IPS DF 6.9 (cell line): ENCODE results near the gene NKX2-4.
"Not testable (repeated sequence)": the region's sequence is repeated elsewhere in the genome, so short reads cannot be mapped to it uniquely, and the experiment has no call there.

Source experiments
- DNase-seq: peaks from one replicate; pipeline ENCODE4 v3.0.0-alpha.2; 2013; ENCODE audit warnings: low read depth, low spot score
- H3K27ac ChIP-seq: one replicate; pipeline ENCODE4 v1.5.1; 2013; ENCODE audit warnings: low read length, control low read depth
- H3K27me3 ChIP-seq: 2 replicates; pipeline ENCODE4 v1.6.1; 2013; ENCODE audit warnings: mild to moderate bottlenecking, low read length; ENCODE audit not compliant: control insufficient read depth, insufficient read depth
- H3K36me3 ChIP-seq: 2 replicates; pipeline ENCODE4 v1.6.1; 2013; ENCODE audit warnings: low read length; ENCODE audit not compliant: control insufficient read depth, insufficient read depth
- H3K4me1 ChIP-seq: 2 replicates; pipeline ENCODE4 v1.6.1; 2013; ENCODE audit warnings: low read length; ENCODE audit not compliant: control insufficient read depth, insufficient read depth
- H3K4me3 ChIP-seq: 2 replicates; pipeline ENCODE4 v1.5.1; 2013; ENCODE audit warnings: mild to moderate bottlenecking, low read length
- H3K9me3 ChIP-seq: 2 replicates; pipeline ENCODE4 v1.6.1; 2013; ENCODE audit warnings: low read length, inconsistent platforms; ENCODE audit not compliant: control insufficient read depth, insufficient read depth
- WGBS: extraction: QIAGEN DNeasy Blood & Tissue Kit; methylation state at CpG from one replicate; pipeline ENCODE4 v1.1.7; 2013; ENCODE audit warnings: mixed read lengths, missing lambda C conversion rate; ENCODE audit not compliant: insufficient read length, insufficient coverage; 5-methylcytosine and 5-hydroxymethylcytosine counted together

Gene NKX2-4

GRCh38 chr20:21384308-21384892 lies 12.9 kb downstream of the NKX2-4 start:
- no peak for DNase-seq
- Histone ChIP-seq H3K27ac (no peak overlapping the region), H3K27me3 (no peaks in the 10 kb centered on the region), H3K4me3 (no peak overlapping the region), H3K9me3 (no peaks in the 10 kb centered on the region), H3K4me1 (no peaks in the 10 kb centered on the region), H3K36me3 (peaks cover 6% of the 10 kb centered on the region; the same call in 1 of the 2 replicates)
- WGBS: no CpG with 5 or more reads among the region's 5 CpGs

- Histone ChIP-seq H3K9me3 (no peaks in the 10 kb centered on the region), H3K27me3 (no peaks in the 10 kb centered on the region), H3K27ac (no peak overlapping the region), H3K4me3 (no peak overlapping the region), H3K4me1 (no peaks in the 10 kb centered on the region), H3K36me3 (peaks cover 3% of the 10 kb centered on the region; the same call in 1 of the 2 replicates)
- WGBS: no CpG with 5 or more reads among the region's 1 CpG
- no peak for DNase-seq
These were observed 15.7 kb downstream of the NKX2-4 start for GRCh38 chr20:21381619-21382018.

GRCh38 chr20:21380711-21381110 lies 16.6 kb downstream of the NKX2-4 start:
- H3K36me3 ChIP-seq: peaks cover 3% of the 10 kb centered on the region; the same call in 1 of the 2 replicates
- no peak overlapping the region for H3K27ac ChIP-seq
- no peak overlapping the region for H3K4me3 ChIP-seq
- H3K4me1 ChIP-seq: no peaks in the 10 kb centered on the region
- H3K9me3 ChIP-seq: no peaks in the 10 kb centered on the region
- H3K27me3 ChIP-seq: no peaks in the 10 kb centered on the region
- WGBS: no CpG with 5 or more reads among the region's 2 CpGs
- no peak for DNase-seq

GRCh38 chr20:21378259-21378658 lies 19.1 kb downstream of the NKX2-4 start:
- H3K36me3 ChIP-seq: no peaks in the 10 kb centered on the region; the same call in 1 of the 2 replicates
- no peaks in the 10 kb centered on the region for H3K27me3 ChIP-seq
- H3K9me3 ChIP-seq: no peaks in the 10 kb centered on the region
- no peak overlapping the region for H3K4me3 ChIP-seq
- no peak overlapping the region for H3K27ac ChIP-seq
- no CpG with 5 or more reads among the region's 5 CpGs for WGBS
- no peaks in the 10 kb centered on the region for H3K4me1 ChIP-seq
- no peak for DNase-seq

- Histone ChIP-seq H3K4me1 (no peaks in the 10 kb centered on the region), H3K9me3 (no peaks in the 10 kb centered on the region), H3K4me3 (no peak overlapping the region), H3K27ac (no peak overlapping the region), H3K36me3 (no peaks in the 10 kb centered on the region; the same call in 1 of the 2 replicates), H3K27me3 (no peaks in the 10 kb centered on the region)
- no CpG with 5 or more reads among the region's 9 CpGs for WGBS
- no peak for DNase-seq
These were observed 19.6 kb downstream of the NKX2-4 start for GRCh38 chr20:21377701-21378100.

- Histone ChIP-seq H3K27ac (no peak overlapping the region), H3K9me3 (no peaks in the 10 kb centered on the region), H3K4me1 (no peaks in the 10 kb centered on the region), H3K27me3 (no peaks in the 10 kb centered on the region), H3K4me3 (no peak overlapping the region), H3K36me3 (no peaks in the 10 kb centered on the region; the same call in 1 of the 2 replicates)
- no peak for DNase-seq
- 100% methylated on average over 2 of the region's 3 CpGs for WGBS
These were observed 20.7 kb downstream of the NKX2-4 start for GRCh38 chr20:21376626-21377025.

- Histone ChIP-seq H3K4me3 (no peak overlapping the region), H3K27me3 (no peaks in the 10 kb centered on the region), H3K27ac (no peak overlapping the region), H3K36me3 (no peaks in the 10 kb centered on the region), H3K4me1 (no peaks in the 10 kb centered on the region), H3K9me3 (no peaks in the 10 kb centered on the region)
- no CpG with 5 or more reads among the region's 1 CpG for WGBS
- DNase-seq: no peak
These were observed 23.9 kb downstream of the NKX2-4 start for GRCh38 chr20:21373436-21373835.

GRCh38 chr20:21372016-21372415 lies 25.3 kb downstream of the NKX2-4 start:
- Histone ChIP-seq H3K4me1 (no peaks in the 10 kb centered on the region), H3K27me3 (no peaks in the 10 kb centered on the region), H3K27ac (no peak overlapping the region), H3K4me3 (no peak overlapping the region), H3K36me3 (no peaks in the 10 kb centered on the region), H3K9me3 (no peaks in the 10 kb centered on the region)
- WGBS: 100% methylated on average over 1 of the region's 2 CpGs
- no peak for DNase-seq

GRCh38 chr20:21371193-21371592 lies 26.1 kb downstream of the NKX2-4 start:
- H3K4me1 ChIP-seq: no peaks in the 10 kb centered on the region
- WGBS: no CpG with 5 or more reads among the region's 1 CpG
- H3K27ac ChIP-seq: no peak overlapping the region
- no peak overlapping the region for H3K4me3 ChIP-seq
- no peaks in the 10 kb centered on the region for H3K9me3 ChIP-seq
- H3K27me3 ChIP-seq: no peaks in the 10 kb centered on the region
- DNase-seq: no peak
- peaks cover 3% of the 10 kb centered on the region; the same call in 1 of the 2 replicates for H3K36me3 ChIP-seq

- Histone ChIP-seq H3K4me3 (no peak overlapping the region), H3K4me1 (no peaks in the 10 kb centered on the region), H3K36me3 (peaks cover 3% of the 10 kb centered on the region; the same call in 1 of the 2 replicates), H3K27ac (no peak overlapping the region), H3K9me3 (no peaks in the 10 kb centered on the region), H3K27me3 (no peaks in the 10 kb centered on the region)
- WGBS: no CpG with 5 or more reads among the region's 2 CpGs
- DNase-seq: no peak
These were observed 28.5 kb downstream of the NKX2-4 start for GRCh38 chr20:21368791-21369190.

GRCh38 chr20:21366273-21366672 lies 31.1 kb downstream of the NKX2-4 start:
- H3K36me3 ChIP-seq, DNase-seq: not testable (repeated sequence)

More at GRCh38 chr20:21366273-21366672, 31.1 kb downstream of the NKX2-4 start:
- H3K9me3 ChIP-seq, H3K27me3 ChIP-seq, H3K4me1 ChIP-seq, H3K27ac ChIP-seq, H3K4me3 ChIP-seq: not testable (repeated sequence)
- WGBS: no CpG with 5 or more reads among the region's 9 CpGs
